Choroid plexus epithelial cell (primary cell): ENCODE data around the gene ZIC2.

Experiments
- DNase-seq: peaks from one replicate; pipeline ENCODE4 v3.0.0-alpha.2; 2010; ENCODE audit warnings: low read depth
- H3K4me3 ChIP-seq: 2 replicates; pipeline ENCODE4 v1.5.1; 2011; ENCODE audit warnings: low read depth, mild to moderate bottlenecking, control low read depth, low read length, moderate library complexity
- CTCF ChIP-seq: conservative IDR thresholded peaks from 2 replicates; pipeline ENCODE4 v1.5.1; 2011; ENCODE audit warnings: low read depth, mild to moderate bottlenecking, control low read depth, inconsistent platforms, low read length, moderate library complexity

The ZIC2 gene

GRCh38 chr13:99979453-99980200 lies 2.0 kb upstream of the ZIC2 start:
- DNase-seq = no peak
- H3K4me3 ChIP-seq = peak overlapping the region; percentile 66

GRCh38 chr13:99980201-99980823 lies 1.3 kb upstream of the ZIC2 start:
- peak; percentile 92 for DNase-seq
- peak overlapping the region; percentile 90 for H3K4me3 ChIP-seq
- TF ChIP-seq CTCF = no peak

More at GRCh38 chr13:99979453-99980200, 2.0 kb upstream of the ZIC2 start:
- no peak for TF ChIP-seq CTCF

GRCh38 chr13:99980824-99981734 lies 505 bp upstream of the ZIC2 start:
- H3K4me3 ChIP-seq = peak overlapping the region; percentile 90
- no peak for TF ChIP-seq CTCF

GRCh38 chr13:99982036-99982730 lies 599 bp downstream of the ZIC2 start:
- DNase-seq = no peak
- H3K4me3 ChIP-seq = peak overlapping the region; percentile 90
- no peak for TF ChIP-seq CTCF

More at GRCh38 chr13:99980824-99981734, 505 bp upstream of the ZIC2 start:
- peak; percentile 94 for DNase-seq

GRCh38 chr13:99982731-99983498 lies 1.3 kb downstream of the ZIC2 start:
- TF ChIP-seq CTCF = no peak
- no peak for DNase-seq
- H3K4me3 ChIP-seq = peak overlapping the region; percentile 90
